ENCODE measurements around the gene PTPA. TPM values are rescaled to one million over a fixed set of nuclear protein-coding genes. Genes with fewer than 3 reads are reported as not detected.

The PTPA gene
- total RNA-seq, 1 donor from 2014 or later, result 143 TPM

DNA sequence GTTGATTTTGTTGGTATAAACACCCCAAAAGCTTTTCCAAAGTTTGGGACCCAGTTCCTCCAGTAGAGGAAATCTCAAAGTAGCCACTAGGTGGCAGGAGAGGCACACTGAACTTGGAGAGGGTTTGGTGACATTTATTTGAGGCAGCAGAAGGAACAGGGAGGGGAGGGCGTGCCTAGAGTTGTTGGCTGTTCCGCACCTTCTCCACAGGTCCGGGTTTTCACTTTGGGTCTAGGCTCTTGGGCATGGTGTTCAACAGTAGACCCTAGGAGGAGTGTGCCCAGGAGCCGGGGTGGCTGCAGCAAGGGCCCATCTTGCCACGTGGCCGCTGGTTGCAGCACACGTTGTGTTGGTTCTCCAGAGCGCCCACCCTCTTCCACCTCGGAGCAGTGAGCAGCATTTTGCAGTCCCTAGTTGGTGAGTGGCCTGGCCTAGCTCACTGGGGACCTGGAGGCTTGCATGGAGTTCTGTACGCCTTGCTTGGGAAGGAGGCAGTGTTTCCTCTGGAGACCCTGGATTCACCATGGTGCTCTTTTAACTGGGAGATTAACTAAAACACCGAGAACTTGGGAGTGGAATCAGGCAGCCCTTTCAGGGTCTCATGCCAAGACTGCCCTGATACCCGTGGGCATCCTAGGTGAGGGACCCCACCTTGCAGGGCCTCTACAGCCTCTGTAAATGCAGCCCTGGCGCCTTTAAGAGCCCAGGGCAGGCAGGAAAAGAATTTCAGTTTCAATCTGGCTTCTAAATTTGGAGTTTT lies 28.2 kb downstream of the PTPA start:
- Mint-ChIP-seq H3K9me3 (ENCODE audit: low read depth) (no peaks in the 10 kb centered on the region), H3K4me3 (ENCODE audit: unreplicated experiment) (peak overlapping the region; percentile 72), H3K27ac (ENCODE audit: unreplicated experiment) (peak overlapping the region; percentile 100), H3K4me1 (ENCODE audit: low read depth) (peaks cover 72% of the 10 kb centered on the region), H3K36me3 (ENCODE audit: low read depth) (peaks cover 8% of the 10 kb centered on the region), H3K27me3 (ENCODE audit: low read depth) (no peaks in the 10 kb centered on the region)
- peak; percentile 99 for TF ChIP-seq CTCF (IDR thresholded peaks at IDR 0.05)
- no peak for DNase-seq (ENCODE audit: low spot score)

GRCh38 chr9:129139993-129140396 lies 28.8 kb downstream of the PTPA start:
- Mint-ChIP-seq H3K36me3 (ENCODE audit: low read depth) (peaks cover 7% of the 10 kb centered on the region), H3K9me3 (ENCODE audit: low read depth) (no peaks in the 10 kb centered on the region), H3K4me3 (ENCODE audit: unreplicated experiment) (peak overlapping the region; percentile 72), H3K4me1 (ENCODE audit: low read depth) (peaks cover 74% of the 10 kb centered on the region), H3K27ac (ENCODE audit: unreplicated experiment) (peak overlapping the region; percentile 100), H3K27me3 (ENCODE audit: low read depth) (no peaks in the 10 kb centered on the region)
- no peak for TF ChIP-seq CTCF (IDR thresholded peaks at IDR 0.05)
- no peak for DNase-seq (ENCODE audit: low spot score)

- Mint-ChIP-seq H3K27ac (ENCODE audit: unreplicated experiment) (peak overlapping the region; percentile 100), H3K4me3 (ENCODE audit: unreplicated experiment) (peak overlapping the region; percentile 72), H3K4me1 (ENCODE audit: low read depth) (peaks cover 80% of the 10 kb centered on the region), H3K27me3 (ENCODE audit: low read depth) (no peaks in the 10 kb centered on the region), H3K36me3 (ENCODE audit: low read depth) (peaks cover 7% of the 10 kb centered on the region), H3K9me3 (ENCODE audit: low read depth) (no peaks in the 10 kb centered on the region)
- no peak for TF ChIP-seq CTCF (IDR thresholded peaks at IDR 0.05)
- no peak for DNase-seq (ENCODE audit: low spot score)
Measured at GRCh38 chr9:129140397-129141065, 29.3 kb downstream of the PTPA start.

GRCh38 chr9:129141066-129142041 lies 30.1 kb downstream of the PTPA start:
- no peak for TF ChIP-seq CTCF (IDR thresholded peaks at IDR 0.05)
- no peak for DNase-seq (ENCODE audit: low spot score)
- Mint-ChIP-seq H3K36me3 (ENCODE audit: low read depth) (peaks cover 5% of the 10 kb centered on the region), H3K4me1 (ENCODE audit: low read depth) (peaks cover 88% of the 10 kb centered on the region), H3K27ac (ENCODE audit: unreplicated experiment) (peak overlapping the region; percentile 100), H3K27me3 (ENCODE audit: low read depth) (no peaks in the 10 kb centered on the region), H3K4me3 (ENCODE audit: unreplicated experiment) (peak overlapping the region; percentile 72), H3K9me3 (ENCODE audit: low read depth) (no peaks in the 10 kb centered on the region)

Data from chondrocyte (in vitro differentiated cells).